ENCODE data around the gene CKMT2. TPM values are rescaled to one million over a fixed set of nuclear protein-coding genes. Genes with fewer than 3 reads are reported as not detected.

The CKMT2 gene
- total RNA-seq, 1 experiment from 2014 or later = not detected

DNA sequence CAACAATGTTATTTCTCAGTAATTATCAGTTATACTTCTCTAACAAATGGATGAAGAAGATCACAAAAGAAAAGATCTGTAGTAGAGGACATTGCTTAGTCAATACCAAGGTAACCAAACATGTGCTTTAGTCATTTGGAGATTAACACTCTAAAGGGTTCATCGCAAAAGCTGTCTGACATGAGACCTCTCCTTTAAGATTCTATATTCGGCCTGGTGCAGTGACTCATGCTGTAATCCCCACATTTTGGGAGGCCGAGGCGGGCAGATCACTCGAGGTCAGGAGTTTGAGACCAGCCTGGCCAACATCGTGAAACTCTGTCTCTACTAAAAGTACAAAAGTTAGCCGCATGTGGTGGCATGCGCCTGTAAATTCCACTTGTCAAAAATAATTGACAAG, 18.3 kb upstream of the CKMT2 start:
- Mint-ChIP-seq H3K27ac (ENCODE audit: low read depth, unreplicated experiment) (no peak overlapping the region), H3K36me3 (ENCODE audit: insufficient read depth, unreplicated experiment) (no peaks in the 10 kb centered on the region), H3K9me3 (ENCODE audit: unreplicated experiment) (no peaks in the 10 kb centered on the region), H3K4me1 (ENCODE audit: insufficient read depth, unreplicated experiment) (no peaks in the 10 kb centered on the region), H3K4me3 (ENCODE audit: unreplicated experiment) (no peak overlapping the region), H3K27me3 (ENCODE audit: insufficient read depth, unreplicated experiment) (no peaks in the 10 kb centered on the region)
- ChIA-PET POLR2A (no interaction called here), CTCF (no interaction called here)
- no TSS peak for BruUV-seq (replicated peaks)
- intact Hi-C loops (cut with micrococcal nuclease) = no loop called here
- DNase-seq (ENCODE audit: unreplicated experiment) = no peak
- TF ChIP-seq, protein P1, sequence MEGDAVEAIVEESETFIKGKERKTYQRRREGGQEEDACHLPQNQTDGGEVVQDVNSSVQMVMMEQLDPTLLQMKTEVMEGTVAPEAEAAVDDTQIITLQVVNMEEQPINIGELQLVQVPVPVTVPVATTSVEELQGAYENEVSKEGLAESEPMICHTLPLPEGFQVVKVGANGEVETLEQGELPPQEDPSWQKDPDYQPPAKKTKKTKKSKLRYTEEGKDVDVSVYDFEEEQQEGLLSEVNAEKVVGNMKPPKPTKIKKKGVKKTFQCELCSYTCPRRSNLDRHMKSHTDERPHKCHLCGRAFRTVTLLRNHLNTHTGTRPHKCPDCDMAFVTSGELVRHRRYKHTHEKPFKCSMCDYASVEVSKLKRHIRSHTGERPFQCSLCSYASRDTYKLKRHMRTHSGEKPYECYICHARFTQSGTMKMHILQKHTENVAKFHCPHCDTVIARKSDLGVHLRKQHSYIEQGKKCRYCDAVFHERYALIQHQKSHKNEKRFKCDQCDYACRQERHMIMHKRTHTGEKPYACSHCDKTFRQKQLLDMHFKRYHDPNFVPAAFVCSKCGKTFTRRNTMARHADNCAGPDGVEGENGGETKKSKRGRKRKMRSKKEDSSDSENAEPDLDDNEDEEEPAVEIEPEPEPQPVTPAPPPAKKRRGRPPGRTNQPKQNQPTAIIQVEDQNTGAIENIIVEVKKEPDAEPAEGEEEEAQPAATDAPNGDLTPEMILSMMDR (IDR thresholded peaks at IDR 0.05; ENCODE audit: unreplicated experiment) = no peak

DNA sequence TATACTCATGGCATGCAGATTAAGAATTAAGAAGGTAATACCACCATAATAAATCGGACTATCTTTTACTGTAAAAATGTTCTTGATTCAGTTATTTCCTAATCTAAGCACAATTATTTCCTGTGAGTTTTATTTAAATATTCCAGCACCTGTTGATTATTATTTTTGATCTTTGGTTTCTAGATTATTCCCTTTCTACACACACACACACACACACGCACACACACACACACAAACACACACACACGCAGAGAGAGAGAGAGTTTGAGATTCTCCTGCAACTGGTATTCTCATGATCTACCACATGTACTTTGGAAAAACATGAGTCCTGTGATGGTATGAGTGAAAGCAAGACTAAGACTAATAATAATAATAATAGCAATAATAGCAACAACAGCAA, 17.0 kb upstream of the CKMT2 start:
- Mint-ChIP-seq H3K27me3 (ENCODE audit: insufficient read depth, unreplicated experiment) (no peaks in the 10 kb centered on the region), H3K4me1 (ENCODE audit: insufficient read depth, unreplicated experiment) (no peaks in the 10 kb centered on the region), H3K27ac (ENCODE audit: low read depth, unreplicated experiment) (no peak overlapping the region), H3K36me3 (ENCODE audit: insufficient read depth, unreplicated experiment) (no peaks in the 10 kb centered on the region), H3K4me3 (ENCODE audit: unreplicated experiment) (no peak overlapping the region), H3K9me3 (ENCODE audit: unreplicated experiment) (no peaks in the 10 kb centered on the region)
- no peak for DNase-seq (ENCODE audit: unreplicated experiment)
- intact Hi-C loops (cut with micrococcal nuclease) = no loop called here
- no TSS peak for BruUV-seq (replicated peaks)
- POLR2A ChIA-PET = no interaction called here
- TF ChIP-seq, protein P1 (IDR thresholded peaks at IDR 0.05; ENCODE audit: unreplicated experiment) = no peak
- CTCF ChIA-PET = interaction anchor here (0.7 kb wide), 1 partner anchor 21 kb away, joined by 3 read pairs; no protein-coding TSS in a partner anchor

DNA sequence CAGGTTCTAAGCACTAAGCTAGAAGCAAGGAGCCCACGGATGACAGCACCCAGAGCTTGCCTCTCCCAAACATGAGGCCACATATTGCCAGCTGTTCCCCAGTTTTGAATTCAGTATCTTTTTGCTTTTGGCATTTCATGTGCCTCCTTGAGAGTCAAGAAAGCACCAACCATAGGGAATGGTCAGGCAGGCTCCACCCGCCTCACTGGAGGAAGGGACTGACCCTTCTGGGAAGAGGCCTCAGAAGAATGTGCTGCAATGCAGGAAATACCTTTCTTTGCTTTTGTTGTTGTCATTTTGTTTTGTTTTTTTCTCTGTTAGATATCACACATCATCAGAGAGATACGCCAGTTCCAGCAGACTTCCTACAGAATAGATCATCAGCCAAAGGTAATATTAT, 13.7 kb upstream of the CKMT2 start:
- no peak overlapping the region for H3K27ac Mint-ChIP-seq (ENCODE audit: low read depth, unreplicated experiment)
- no peak for DNase-seq (ENCODE audit: unreplicated experiment)
- H3K27me3 Mint-ChIP-seq (ENCODE audit: insufficient read depth, unreplicated experiment) = no peaks in the 10 kb centered on the region
- ChIA-PET POLR2A (no interaction called here), CTCF (interaction anchor here (0.7 to 0.8 kb wide), 2 partner anchors 12 to 877 kb away, joined by 3 to 4 read pairs; no protein-coding TSS in a partner anchor)
- no TSS peak for BruUV-seq (replicated peaks)
- no peak overlapping the region for H3K4me3 Mint-ChIP-seq (ENCODE audit: unreplicated experiment)
- no peaks in the 10 kb centered on the region for H3K4me1 Mint-ChIP-seq (ENCODE audit: insufficient read depth, unreplicated experiment)
- no peaks in the 10 kb centered on the region for H3K36me3 Mint-ChIP-seq (ENCODE audit: insufficient read depth, unreplicated experiment)
- H3K9me3 Mint-ChIP-seq (ENCODE audit: unreplicated experiment) = no peaks in the 10 kb centered on the region
- TF ChIP-seq, protein P1 (IDR thresholded peaks at IDR 0.05; ENCODE audit: unreplicated experiment) = no peak
- intact Hi-C loops (cut with micrococcal nuclease) = no loop called here

DNA sequence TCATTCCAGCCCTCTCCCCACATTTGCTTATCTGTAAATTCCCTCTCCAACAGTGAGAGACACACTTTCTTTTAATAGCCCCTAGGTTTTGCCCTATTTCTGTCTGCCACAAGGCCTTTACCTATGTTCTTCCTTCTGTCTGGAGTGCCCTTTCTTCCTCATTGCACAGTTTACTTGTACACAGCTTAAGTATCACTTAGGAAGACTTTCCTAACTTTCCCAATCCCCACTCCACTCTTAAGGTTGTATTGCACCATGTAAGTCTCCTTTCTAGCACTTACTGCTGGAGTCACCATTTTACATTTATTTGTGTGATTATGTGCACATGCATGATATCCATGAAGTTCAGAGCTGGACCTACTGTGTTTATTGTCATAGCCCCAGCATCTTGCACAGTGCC, 10.8 kb upstream of the CKMT2 start:
- H3K4me3 Mint-ChIP-seq (ENCODE audit: unreplicated experiment) = no peak overlapping the region
- H3K27ac Mint-ChIP-seq (ENCODE audit: low read depth, unreplicated experiment) = no peak overlapping the region
- CTCF ChIA-PET = interaction anchor here (0.8 kb wide), 1 partner anchor 114 kb away, joined by 4 read pairs; no protein-coding TSS in a partner anchor
- BruUV-seq (replicated peaks) = no TSS peak
- intact Hi-C loops (cut with micrococcal nuclease) = no loop called here
- no peak for DNase-seq (ENCODE audit: unreplicated experiment)
- POLR2A ChIA-PET = no interaction called here
- no peaks in the 10 kb centered on the region for H3K27me3 Mint-ChIP-seq (ENCODE audit: insufficient read depth, unreplicated experiment)
- TF ChIP-seq, protein P1 (IDR thresholded peaks at IDR 0.05; ENCODE audit: unreplicated experiment) = no peak
- H3K4me1 Mint-ChIP-seq (ENCODE audit: insufficient read depth, unreplicated experiment) = no peaks in the 10 kb centered on the region
- no peaks in the 10 kb centered on the region for H3K9me3 Mint-ChIP-seq (ENCODE audit: unreplicated experiment)
- no peaks in the 10 kb centered on the region for H3K36me3 Mint-ChIP-seq (ENCODE audit: insufficient read depth, unreplicated experiment)

All from MCF 10A (cell line).